ENCODE data around the gene CNNM4.
A peak's percentile ranks its signal among the peaks of the same experiment; 100 is the strongest.

The CNNM4 gene

GRCh38 chr2:96760986-96761832, 507 bp downstream of the CNNM4 start:
- peak; percentile 77 for DNase-seq

GRCh38 chr2:96762529-96763311, 2.0 kb downstream of the CNNM4 start:
- DNase-seq: no peak

DNA sequence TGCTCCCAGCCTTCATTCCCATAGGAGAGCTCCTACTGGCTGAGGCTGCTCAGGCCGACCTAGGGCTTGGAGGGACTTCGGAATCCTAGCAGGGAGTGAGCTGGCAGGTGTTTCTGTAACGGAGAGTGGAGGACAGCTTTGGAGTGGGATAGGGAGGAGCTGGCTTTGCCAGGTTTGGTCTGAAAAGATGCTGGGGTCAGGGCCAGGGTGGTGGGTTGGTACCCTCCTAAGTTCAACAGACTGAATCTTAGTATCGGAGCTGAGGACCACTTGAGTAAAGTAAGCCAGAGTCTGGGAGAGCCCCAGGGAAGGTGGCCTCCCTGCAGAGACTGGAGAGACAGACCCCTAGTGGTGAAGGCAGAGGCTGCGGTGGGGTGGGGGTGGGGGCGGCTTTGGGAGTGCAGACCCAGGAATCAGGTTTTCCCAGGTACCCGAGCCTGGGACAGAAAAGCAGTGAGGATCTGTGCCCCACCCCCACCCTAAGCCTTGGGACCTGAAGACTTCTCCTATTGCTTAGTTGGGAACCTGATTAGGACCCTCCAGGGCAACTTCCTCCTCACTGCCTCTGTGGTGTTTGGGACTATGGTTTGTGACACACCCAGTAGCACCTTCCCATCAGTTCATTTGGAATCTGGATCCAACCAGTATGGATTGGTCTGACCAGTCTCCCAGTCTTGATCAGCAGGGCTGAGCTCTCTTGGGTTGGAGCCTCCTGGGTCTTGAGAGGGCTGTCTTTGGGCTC, 3.0 kb downstream of the CNNM4 start:
- DNase-seq: peak; percentile 6

- DNase-seq: no peak
These were observed 3.5 kb downstream of the CNNM4 start for GRCh38 chr2:96764253-96764637.

- DNase-seq: no peak
These were observed 6.6 kb downstream of the CNNM4 start for GRCh38 chr2:96767135-96767871.

- no peak for DNase-seq
These were observed 7.4 kb downstream of the CNNM4 start for GRCh38 chr2:96768083-96768561.

- no peak for DNase-seq
These were observed 9.1 kb downstream of the CNNM4 start for GRCh38 chr2:96769814-96770213.

DNA sequence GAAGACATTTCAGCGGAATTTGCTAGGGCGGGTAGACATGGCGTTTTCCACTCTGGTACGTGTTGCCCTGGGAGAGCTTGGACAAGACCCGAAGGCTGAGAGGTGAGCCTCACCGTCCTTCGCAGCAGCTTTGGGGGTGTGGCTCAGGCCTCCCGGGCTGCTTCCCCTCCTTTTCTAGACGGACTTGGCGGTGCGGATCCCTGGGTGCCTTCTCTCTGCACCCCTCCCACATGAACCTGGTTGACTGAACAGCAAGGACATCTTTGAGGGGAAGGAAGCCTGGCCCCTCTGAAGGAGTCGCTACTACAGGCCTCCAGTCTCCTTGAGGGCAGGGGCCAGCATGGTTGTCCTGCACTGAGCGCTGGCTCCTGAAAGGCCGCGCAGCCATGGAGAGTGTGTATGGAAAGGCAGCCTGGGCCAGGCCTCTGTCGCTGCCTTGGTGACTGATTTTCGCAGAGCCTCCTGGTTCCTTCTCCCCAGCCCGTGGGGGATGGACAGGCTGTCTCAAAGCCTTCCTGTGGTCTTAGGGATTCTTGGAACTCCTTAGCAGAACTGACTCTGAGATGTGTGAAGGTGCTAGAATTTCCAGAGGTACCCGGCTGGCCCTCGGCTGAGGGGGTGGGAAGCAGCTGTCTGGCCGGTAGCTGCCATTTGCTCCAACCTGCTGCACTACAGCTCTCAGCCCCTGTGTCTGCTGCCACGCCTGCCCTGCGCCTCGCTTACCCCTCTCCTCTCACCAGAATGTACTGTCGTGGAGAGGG, 9.9 kb downstream of the CNNM4 start:
- no peak for DNase-seq

- no peak for DNase-seq
These were observed 11.3 kb downstream of the CNNM4 start for GRCh38 chr2:96771796-96772618.

DNA sequence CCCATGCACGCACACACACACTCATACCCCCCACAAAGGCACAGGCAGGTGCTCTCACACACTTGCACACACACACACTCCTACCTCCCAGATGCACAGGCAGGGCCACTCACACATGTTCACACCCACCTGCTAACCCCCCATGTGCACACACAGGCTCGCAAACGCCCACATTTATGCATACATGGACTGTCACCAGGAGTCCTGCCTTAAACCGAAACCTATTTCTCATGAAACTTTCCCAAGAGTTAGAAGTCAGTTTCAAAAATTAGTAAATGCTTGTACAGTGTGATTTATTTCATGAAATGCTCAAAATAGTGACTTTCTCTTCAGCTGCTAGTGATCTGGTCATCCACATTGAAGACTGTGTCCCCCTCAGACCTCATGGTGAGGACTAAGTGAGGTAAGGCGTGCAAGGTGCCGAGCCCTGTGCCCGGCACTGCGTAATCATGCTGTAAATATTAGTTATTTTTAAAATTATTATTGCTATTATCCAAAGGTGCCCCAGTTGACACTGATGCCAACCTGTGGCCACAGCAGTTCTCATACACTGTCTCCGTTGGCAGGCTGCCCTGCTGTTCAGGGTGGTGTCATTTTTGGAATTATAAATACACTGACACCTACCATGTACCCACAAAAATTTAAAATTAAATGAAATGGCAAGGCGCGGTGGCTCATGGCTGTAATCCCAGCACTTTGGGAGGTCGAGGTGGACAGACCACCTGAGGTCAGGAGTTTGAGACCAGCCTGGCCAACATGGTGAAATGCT, 12.4 kb downstream of the CNNM4 start:
- peak; percentile 42 for DNase-seq

- DNase-seq: peak; percentile 38
These were observed 13.2 kb downstream of the CNNM4 start for GRCh38 chr2:96773922-96774321.

DNA sequence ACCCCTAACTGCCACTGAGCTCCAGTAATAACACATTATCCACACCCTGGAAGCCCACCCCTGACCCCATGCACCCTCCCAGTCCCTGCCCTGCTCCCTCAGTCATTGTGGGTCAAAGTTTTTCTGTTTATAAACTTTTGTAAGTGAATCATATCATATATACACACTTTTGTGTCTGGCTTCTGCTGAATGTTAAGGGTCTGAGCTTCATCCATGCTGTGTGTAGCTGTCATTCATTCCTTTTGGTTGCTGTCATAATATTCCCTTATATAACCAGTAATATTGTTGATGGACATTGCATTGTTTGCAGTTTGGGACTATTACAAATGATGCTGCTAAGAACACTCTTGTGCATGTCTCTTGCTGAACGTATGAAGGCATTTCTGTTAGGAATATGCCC, 14.5 kb downstream of the CNNM4 start:
- no peak for DNase-seq

GRCh38 chr2:96783388-96783787, 22.7 kb downstream of the CNNM4 start:
- DNase-seq: no peak

DNA sequence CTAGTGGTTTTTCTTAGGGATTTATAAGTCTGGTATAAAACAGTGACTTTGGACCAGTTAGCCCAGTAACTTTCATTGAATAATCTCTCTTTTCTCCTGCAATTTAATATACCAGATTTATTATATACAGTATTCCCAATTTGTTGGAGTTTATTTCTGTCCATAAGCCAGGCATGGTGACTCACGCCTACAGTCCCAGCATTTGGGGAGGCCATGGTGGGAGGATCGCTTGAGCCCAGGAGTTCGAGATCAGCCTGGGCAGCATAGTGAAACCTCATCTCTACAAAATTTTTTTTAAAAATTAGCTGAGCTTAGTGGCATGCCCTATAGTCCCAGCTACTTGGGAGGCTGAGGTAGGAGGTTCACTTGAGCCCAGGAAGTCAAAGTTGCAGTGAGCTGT, 26.7 kb downstream of the CNNM4 start:
- DNase-seq: no peak

- DNase-seq: no peak
These were observed 27.9 kb downstream of the CNNM4 start for GRCh38 chr2:96788442-96789244.

GRCh38 chr2:96789245-96789617, 28.5 kb downstream of the CNNM4 start:
- no peak for DNase-seq

DNA sequence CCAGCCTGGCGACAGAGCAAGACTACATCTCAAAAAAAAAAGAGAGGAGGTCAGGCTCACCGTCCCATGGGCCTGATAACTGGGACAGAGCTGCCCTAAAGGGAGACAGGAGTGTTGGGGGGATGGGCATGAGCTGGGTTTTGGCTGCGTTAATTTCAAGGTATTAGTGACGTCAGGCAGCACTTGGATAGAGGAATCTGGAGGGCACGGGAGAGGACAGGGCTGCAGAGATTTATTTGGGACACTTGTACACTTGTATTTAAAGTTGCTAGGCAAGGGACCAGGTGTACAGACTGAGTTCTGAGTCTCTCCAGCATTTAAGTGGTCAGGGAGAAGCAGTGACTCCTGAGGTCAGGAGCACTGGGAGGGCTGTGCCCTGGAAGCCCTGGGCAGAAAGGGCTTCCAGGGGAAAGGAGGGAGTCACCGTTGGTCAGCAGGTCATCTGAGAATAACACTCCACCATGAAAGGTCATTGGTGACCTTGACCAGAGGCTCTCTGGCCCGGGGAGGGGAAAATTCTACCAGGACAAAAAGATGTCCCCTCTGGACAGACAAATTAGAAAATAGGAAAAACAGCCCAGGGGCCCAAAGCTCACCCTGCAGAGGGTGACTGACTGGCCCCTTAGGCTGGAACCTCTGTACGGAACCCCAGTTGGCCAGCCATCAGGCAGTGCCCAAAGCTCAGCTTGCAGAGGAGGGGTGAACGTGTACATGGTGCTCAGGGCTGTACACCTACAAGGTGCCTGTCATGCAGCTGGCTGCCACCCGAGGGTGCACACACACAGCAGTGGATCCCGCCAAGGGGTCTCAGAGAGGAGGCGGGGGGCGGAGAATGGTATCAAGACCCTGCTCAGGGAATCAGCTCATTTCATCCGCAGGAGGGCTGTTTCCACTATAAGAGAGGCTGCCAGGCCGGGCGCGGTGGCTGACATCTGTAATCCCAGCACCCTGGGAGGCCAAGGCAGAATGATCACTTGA, 32.4 kb downstream of the CNNM4 start:
- DNase-seq: no peak

- no peak for DNase-seq
These were observed 34.4 kb downstream of the CNNM4 start for GRCh38 chr2:96795076-96795475.
